WI38 (cell line): ENCODE data around the gene OSCP1.

Experiments
- H3K4me3 ChIP-seq: 2 replicates; pipeline ENCODE4 v1.5.1; 2011; ENCODE audit warnings: low read depth, mild to moderate bottlenecking, control low read depth, low read length
- CTCF ChIP-seq: IDR thresholded peaks from 2 replicates; pipeline ENCODE4 v1.5.1; 2012; ENCODE audit warnings: low read depth, mild to moderate bottlenecking, control low read depth, low read length

The OSCP1 gene

GRCh38 chr1:36401602-36402503 is 48.4 kb downstream of the OSCP1 start:
- no peak for TF ChIP-seq CTCF
- no peak overlapping the region for H3K4me3 ChIP-seq

GRCh38 chr1:36400825-36401601 is 49.2 kb downstream of the OSCP1 start:
- no peak overlapping the region for H3K4me3 ChIP-seq
- TF ChIP-seq CTCF: no peak

GRCh38 chr1:36400514-36400824 is 49.8 kb downstream of the OSCP1 start:
- H3K4me3 ChIP-seq: no peak overlapping the region
- no peak for TF ChIP-seq CTCF

- TF ChIP-seq CTCF: no peak
- peak overlapping the region; percentile 77 for H3K4me3 ChIP-seq
Measured at GRCh38 chr1:36398370-36398977, 51.8 kb downstream of the OSCP1 start.

GRCh38 chr1:36397378-36398230 is 52.6 kb downstream of the OSCP1 start, which contains the start of gene LSM10:
TSS of gene LSM10 (minus strand) at chr1:36397908. CDS start at chr1:36394129, 3,779 bp downstream.
- no peak for TF ChIP-seq CTCF

GRCh38 chr1:36397083-36397377 is 53.2 kb downstream of the OSCP1 start:
- TF ChIP-seq CTCF: no peak
- H3K4me3 ChIP-seq: peak overlapping the region; percentile 77

More at GRCh38 chr1:36397378-36398230, 52.6 kb downstream of the OSCP1 start, which contains the start of gene LSM10:
- peak within 1 kb of the TSS; percentile 77 for H3K4me3 ChIP-seq
